ENCODE data around the gene EHHADH. TPM values are rescaled to one million over a fixed set of nuclear protein-coding genes. Genes with fewer than 3 reads are reported as not detected.

The EHHADH gene
- total and polyA plus RNA-seq, 2 experiments from 2014 or later, result 2.5 to 6.0 TPM

GRCh38 chr3:185225523-185225922, 28.3 kb downstream of the EHHADH start:
- no peak for DNase-seq (ENCODE audit: low spot score)
- no peaks in the 10 kb centered on the region for H3K9me3 Mint-ChIP-seq

More at GRCh38 chr3:185225523-185225922, 28.3 kb downstream of the EHHADH start:
- ATAC-seq, result no peak
- Histone ChIP-seq H3K4me1 (ENCODE audit: insufficient read depth) (no peaks in the 10 kb centered on the region), H3K27me3 (ENCODE audit: insufficient read depth) (no peaks in the 10 kb centered on the region), H3K27ac (ENCODE audit: low read depth) (no peak overlapping the region), H3K36me3 (ENCODE audit: insufficient read depth) (no peaks in the 10 kb centered on the region), H3F3A (replicated peaks; ENCODE audit: low read depth) (no peaks in the 10 kb centered on the region), H3K79me2 (replicated peaks; ENCODE audit: insufficient read depth) (no peaks in the 10 kb centered on the region), H2AFZ (no peak overlapping the region), H3K4me3 (no peak overlapping the region), H3K9me2 (ENCODE audit: insufficient read depth) (no peaks in the 10 kb centered on the region), H4K20me1 (replicated peaks; ENCODE audit: insufficient read depth) (0 out of 2 replicates have a peak, but pooled peaks cover 3% of the 10 kb centered on the region), H3K4me2 (no peak overlapping the region)
- Mint-ChIP-seq H3K27me3 (ENCODE audit: insufficient read depth, low read depth, poor library complexity) (peaks cover 1% of the 10 kb centered on the region), H3K4me3 (no peak overlapping the region), H3K27ac (no peak overlapping the region), H3K4me1 (no peaks in the 10 kb centered on the region), H3K36me3 (ENCODE audit: low read depth) (no peaks in the 10 kb centered on the region)
- no peak for TF ChIP-seq CTCF (conservative IDR thresholded peaks at IDR 0.05; ENCODE audit: low read depth in 2 of 2)
- TF ChIP-seq STAT1 (IDR thresholded peaks at IDR 0.05; ENCODE audit: unreplicated experiment), result no peak
- no peak for TF ChIP-seq JUNB (IDR thresholded peaks at IDR 0.05; ENCODE audit: unreplicated experiment)
- TF ChIP-seq POLR2AphosphoS5 (IDR thresholded peaks at IDR 0.05; ENCODE audit: low read depth), result no peak
- no peak for TF ChIP-seq REST (IDR thresholded peaks at IDR 0.05; ENCODE audit: unreplicated experiment)
- TF ChIP-seq ETS1 (IDR thresholded peaks at IDR 0.05), result no peak
- TF ChIP-seq CREB1 (CRISPR knock-in tag; IDR thresholded peaks at IDR 0.05; ENCODE audit: low read depth), result no peak
- TF ChIP-seq EZH2 (IDR thresholded peaks at IDR 0.05; ENCODE audit: low read depth, unreplicated experiment), result no peak
- TF ChIP-seq NANOG (IDR thresholded peaks at IDR 0.05; ENCODE audit: borderline replicate concordance), result no peak

Measured in GM23338 (cell line).